ENCODE measurements around the gene OR9A2.
"Not testable (repeated sequence)": the region's sequence is repeated elsewhere in the genome, so short reads cannot be mapped to it uniquely, and the experiment has no call there.

Gene OR9A2

GRCh38 chr7:143016996-143017395 is 9.9 kb downstream of the OR9A2 start:
- DNase-seq, result no peak

GRCh38 chr7:143015926-143016490 is 10.9 kb downstream of the OR9A2 start:
- DNase-seq, result no peak

- DNase-seq, result no peak
Measured at GRCh38 chr7:143015084-143015483, 11.8 kb downstream of the OR9A2 start.

GRCh38 chr7:143013893-143014292 is 13.0 kb downstream of the OR9A2 start:
- DNase-seq, result no peak

GRCh38 chr7:143013473-143013872 is 13.5 kb downstream of the OR9A2 start:
- no peak for DNase-seq

GRCh38 chr7:143012409-143012808 is 14.5 kb downstream of the OR9A2 start:
- DNase-seq, result no peak

GRCh38 chr7:143012001-143012400 is 14.9 kb downstream of the OR9A2 start:
- DNase-seq, result no peak

GRCh38 chr7:143008007-143008901 is 18.7 kb downstream of the OR9A2 start:
- peak; percentile 76 for DNase-seq

- no peak for DNase-seq
Measured at GRCh38 chr7:143005632-143006260, 21.2 kb downstream of the OR9A2 start.

- DNase-seq, result no peak
Measured at GRCh38 chr7:143003393-143004051, 23.4 kb downstream of the OR9A2 start.

GRCh38 chr7:143002898-143003297 is 24.0 kb downstream of the OR9A2 start:
- no peak for DNase-seq

- DNase-seq, result no peak
Measured at GRCh38 chr7:143002106-143002505, 24.8 kb downstream of the OR9A2 start.

GRCh38 chr7:143000648-143001047 is 26.3 kb downstream of the OR9A2 start:
- no peak for DNase-seq

- no peak for DNase-seq
Measured at GRCh38 chr7:142999793-143000192, 27.1 kb downstream of the OR9A2 start.

- DNase-seq, result no peak
Measured at GRCh38 chr7:142998966-142999365, 28.0 kb downstream of the OR9A2 start.

- no peak for DNase-seq
Measured at GRCh38 chr7:142997456-142997989, 29.4 kb downstream of the OR9A2 start.

GRCh38 chr7:142992427-142992826 is 34.5 kb downstream of the OR9A2 start:
- no peak for DNase-seq

- no peak for DNase-seq
Measured at GRCh38 chr7:142984297-142984696, 42.6 kb downstream of the OR9A2 start.

- no peak for DNase-seq
Measured at GRCh38 chr7:142983825-142984224, 43.1 kb downstream of the OR9A2 start.

- DNase-seq, result not testable (repeated sequence)
Measured at GRCh38 chr7:142978402-142978801, 48.5 kb downstream of the OR9A2 start.

All from left hindlimb (tissue), 1 donor.